NOMO-1 (cell line): ENCODE measurements around the gene CEACAM18.

Experiments
- DNase-seq, 2 experiments: peaks; one replicate each; lab custom pipeline; 2025; ENCODE audit not compliant: unreplicated experiment in 2 of 2; lab: John Stamatoyannopoulos, UW

Gene CEACAM18

GRCh38 chr19:51524666-51525264, 46.4 kb downstream of the CEACAM18 start:
- DNase-seq = no peak

- no peak for DNase-seq
Measured at GRCh38 chr19:51525651-51526050, 47.3 kb downstream of the CEACAM18 start.

DNA sequence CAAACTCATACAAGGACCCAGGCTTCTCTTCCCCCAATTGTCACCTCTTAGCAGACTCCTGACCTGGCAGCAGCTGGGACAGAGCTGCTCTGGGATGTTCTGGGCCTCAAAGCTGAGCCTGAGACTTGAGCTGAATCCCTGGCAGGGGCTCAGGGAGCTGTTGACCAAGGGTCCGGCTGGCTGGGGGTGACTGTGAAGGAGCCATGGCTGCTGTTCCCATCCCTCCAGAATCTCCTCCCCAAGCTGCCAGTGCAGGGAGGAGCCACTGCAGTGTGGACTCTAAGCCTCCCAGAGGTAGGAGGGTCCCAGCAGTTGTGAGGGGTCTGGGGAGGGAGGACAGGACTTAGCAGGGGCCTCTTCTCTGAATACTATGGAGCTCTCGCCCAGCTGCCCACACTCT, 51.0 kb downstream of the CEACAM18 start:
- DNase-seq = no peak

GRCh38 chr19:51530616-51531015, 52.3 kb downstream of the CEACAM18 start:
- DNase-seq = no peak

DNA sequence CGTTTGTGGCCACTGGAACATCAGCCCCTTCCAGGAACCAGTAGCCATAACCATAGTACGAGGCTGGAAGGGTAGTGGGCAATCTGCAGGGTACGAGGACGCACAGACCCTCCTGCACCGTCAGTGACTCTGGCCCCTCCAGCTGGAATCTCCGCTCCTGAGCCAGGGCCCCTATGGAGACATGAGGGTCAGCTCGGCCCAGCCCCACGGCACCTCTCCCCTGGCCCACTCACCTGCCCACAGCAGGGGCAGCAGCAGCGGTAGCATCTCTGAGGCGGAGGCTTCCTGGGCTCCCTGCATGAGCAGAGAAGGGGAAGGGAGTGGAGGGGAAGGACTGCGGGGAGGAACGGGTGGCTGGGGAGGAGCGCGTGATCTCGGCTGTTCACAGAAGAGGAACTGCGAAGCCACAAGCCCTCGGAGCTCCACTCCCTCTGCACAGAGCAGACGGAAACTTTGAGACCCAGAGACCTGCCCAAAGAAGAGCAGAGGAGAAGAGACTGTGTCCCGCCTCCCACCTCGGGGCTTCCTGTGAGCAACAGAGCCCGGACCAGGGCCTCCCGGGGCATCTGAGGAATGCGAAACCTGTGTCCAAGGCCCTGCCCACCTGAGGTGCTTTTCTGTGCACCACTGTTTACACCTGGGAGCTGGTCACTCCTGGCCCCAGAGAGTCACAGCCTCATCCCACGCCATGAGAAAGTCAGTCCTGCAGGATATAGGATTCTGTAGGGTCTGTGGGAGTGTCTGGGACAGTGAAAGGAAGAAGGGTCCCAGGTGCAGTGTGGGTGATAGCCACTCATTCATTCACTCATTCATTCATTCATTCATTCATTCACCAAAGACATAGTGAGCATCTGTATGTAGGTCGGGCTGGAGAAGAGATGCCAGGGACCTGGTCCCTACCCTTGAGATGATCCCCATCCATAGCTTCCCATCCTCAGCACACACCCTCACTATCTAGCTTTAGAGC, 53.3 kb downstream of the CEACAM18 start, which contains the start of gene SIGLEC6:
TSS of gene SIGLEC6 (minus strand) at position 322 of the 967 bp plus-strand sequence. CDS start at position 300, 22 bp downstream.
- DNase-seq = peak; percentile 92 to 94

GRCh38 chr19:51535535-51535934, 57.2 kb downstream of the CEACAM18 start:
- no peak for DNase-seq

DNA sequence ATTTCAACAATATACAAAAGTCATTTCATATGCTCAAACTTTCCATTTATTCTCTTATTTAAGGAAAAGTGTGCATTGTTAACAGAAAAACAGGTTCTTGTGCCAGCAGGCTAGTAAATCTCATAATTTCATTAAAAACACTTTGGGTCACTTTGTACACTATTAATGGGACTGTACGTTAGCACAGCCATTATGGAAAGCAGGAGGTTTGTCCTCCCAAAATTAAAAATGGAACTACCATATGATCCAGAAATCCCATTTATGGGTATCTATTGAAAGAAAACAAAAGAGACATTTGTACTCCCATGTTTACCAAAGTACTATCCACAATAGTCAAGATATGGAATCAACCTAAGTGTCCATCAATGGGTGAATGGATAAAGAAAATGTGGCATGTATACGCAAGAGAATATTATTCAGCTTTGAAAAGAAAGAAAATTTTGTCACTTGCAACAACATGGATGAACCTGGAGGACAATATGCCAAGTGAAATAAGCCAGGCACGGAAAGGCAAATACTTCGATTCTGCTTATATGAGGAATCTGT, 61.6 kb downstream of the CEACAM18 start:
- DNase-seq = no peak
